SH-SY5Y (cell line): ENCODE measurements around the gene ABHD4.

Source experiments
- GATA2 ChIP-seq: IDR thresholded peaks from 2 replicates; pipeline ENCODE4 v1.6.1; 2011; ENCODE audit warnings: mild to moderate bottlenecking, low read depth, low read length
- GATA3 ChIP-seq: IDR thresholded peaks from 2 replicates; pipeline ENCODE4 v1.6.1; 2011; ENCODE audit warnings: low read depth, mild to moderate bottlenecking, low read length, moderate library complexity

- no peak for TF ChIP-seq GATA2
- TF ChIP-seq GATA3: no peak
Observed at GRCh38 chr14:22658946-22659345, 60.8 kb downstream of the ABHD4 start.
